Stimulated activated CD4-positive, alpha-beta T cell treated with anti-CD3 and anti-CD28 coated beads, Interleukin-12 subunit alpha, Interleukin-12 subunit beta, amount 100 ng/mL, for 48 hours (primary cell): Measurements from ENCODE around the gene PTPN3.

Experiments used
- DNase-seq, 3 donors: peaks; one replicate each; pipeline ENCODE4 v3.0.0-alpha.2; 2020; ENCODE audit warnings: low read depth in 2 of 3, low spot score in 1 of 3

The PTPN3 gene

GRCh38 chr9:109453210-109453842 is 44.8 kb downstream of the PTPN3 start:
- DNase-seq: no peak

GRCh38 chr9:109452761-109453160 is 45.3 kb downstream of the PTPN3 start:
- no peak for DNase-seq

GRCh38 chr9:109451311-109452025 is 46.6 kb downstream of the PTPN3 start:
- DNase-seq: no peak

- DNase-seq: no peak
These were observed 47.8 kb downstream of the PTPN3 start for GRCh38 chr9:109450346-109450745.

GRCh38 chr9:109449036-109449798 is 48.9 kb downstream of the PTPN3 start:
- no peak for DNase-seq

- no peak for DNase-seq
These were observed 49.9 kb downstream of the PTPN3 start for GRCh38 chr9:109448223-109448622.

GRCh38 chr9:109447329-109448076 is 50.6 kb downstream of the PTPN3 start:
- DNase-seq: no peak

- no peak for DNase-seq
These were observed 53.3 kb downstream of the PTPN3 start for GRCh38 chr9:109444771-109445320.

- DNase-seq: no peak
These were observed 55.4 kb downstream of the PTPN3 start for GRCh38 chr9:109442716-109443115.

GRCh38 chr9:109441296-109441695 is 56.8 kb downstream of the PTPN3 start:
- DNase-seq: no peak

GRCh38 chr9:109440797-109441287 is 57.3 kb downstream of the PTPN3 start:
- peak; percentile 23 to 62 (median 25) for DNase-seq

- no peak for DNase-seq
These were observed 58.0 kb downstream of the PTPN3 start for GRCh38 chr9:109440117-109440515.

GRCh38 chr9:109439378-109440116 is 58.6 kb downstream of the PTPN3 start:
- no peak for DNase-seq

- no peak for DNase-seq
These were observed 60.8 kb downstream of the PTPN3 start for GRCh38 chr9:109437286-109437685.

GRCh38 chr9:109436071-109436470 is 62.0 kb downstream of the PTPN3 start:
- DNase-seq: no peak

- no peak for DNase-seq
These were observed 64.6 kb downstream of the PTPN3 start for GRCh38 chr9:109433476-109433875.

- no peak for DNase-seq
These were observed 67.9 kb downstream of the PTPN3 start for GRCh38 chr9:109430231-109430630.

GRCh38 chr9:109428854-109429253 is 69.3 kb downstream of the PTPN3 start:
- no peak for DNase-seq

GRCh38 chr9:109427886-109428285 is 70.2 kb downstream of the PTPN3 start:
- no peak for DNase-seq
